Activated T-helper 1 cell treated with anti-CD3 and anti-CD28 coated beads, Interleukin-12 subunit alpha, Interleukin-12 subunit beta, Interleukin-2, Interleukin-4 antibody, amounts not matched to agents 30 ng/mL and 10 ng/mL and 1 ng/mL, durations not matched to agents 14 hours and 24 hours and 36 hours (primary cell): Measurements from ENCODE around the gene SESN3. TPM values are rescaled to one million over a fixed set of nuclear protein-coding genes. Genes with fewer than 3 reads are reported as not detected.
"Not testable (repeated sequence)": the region's sequence is repeated elsewhere in the genome, so short reads cannot be mapped to it uniquely, and the experiment has no call there.

ENCODE experiments used
- DNase-seq: peaks from one replicate; pipeline ENCODE4 v3.0.0; 2021; ENCODE audit warnings: low spot score
- H3K27ac Mint-ChIP-seq: one replicate; pipeline ENCODE4 v1.8.0; 2021; ENCODE audit warnings: mild to moderate bottlenecking, mixed read lengths
- H3K27me3 Mint-ChIP-seq: one replicate; pipeline ENCODE4 v1.8.0; 2022; ENCODE audit warnings: mild to moderate bottlenecking, moderate library complexity, mixed read lengths; ENCODE audit not compliant: insufficient read depth
- H3K36me3 Mint-ChIP-seq: one replicate; pipeline ENCODE4 v1.8.0; 2021; ENCODE audit warnings: low read depth, mixed read lengths
- H3K4me1 Mint-ChIP-seq: one replicate; pipeline ENCODE4 v1.8.0; 2021; ENCODE audit warnings: low read depth, mixed read lengths
- H3K4me3 Mint-ChIP-seq: one replicate; pipeline ENCODE4 v1.8.0; 2021; ENCODE audit warnings: mild to moderate bottlenecking, moderate library complexity, mixed read lengths
- H3K9me3 Mint-ChIP-seq: one replicate; pipeline ENCODE4 v1.8.0; 2021; ENCODE audit warnings: mixed read lengths
- intact Hi-C: fragments of 100-400 bp; cut with micrococcal nuclease; formaldehyde crosslinking; loops from one replicate; pipeline ENCODE4 v1.15.1; 2024
- total RNA-seq: library from RNA; stranded (reverse); gene quantifications from 2 replicates; pipeline ENCODE4 v1.2.3, GENCODE V29; 2022

Gene SESN3
- total RNA-seq, 1 donor from 2014 or later: 62.0 TPM

DNA sequence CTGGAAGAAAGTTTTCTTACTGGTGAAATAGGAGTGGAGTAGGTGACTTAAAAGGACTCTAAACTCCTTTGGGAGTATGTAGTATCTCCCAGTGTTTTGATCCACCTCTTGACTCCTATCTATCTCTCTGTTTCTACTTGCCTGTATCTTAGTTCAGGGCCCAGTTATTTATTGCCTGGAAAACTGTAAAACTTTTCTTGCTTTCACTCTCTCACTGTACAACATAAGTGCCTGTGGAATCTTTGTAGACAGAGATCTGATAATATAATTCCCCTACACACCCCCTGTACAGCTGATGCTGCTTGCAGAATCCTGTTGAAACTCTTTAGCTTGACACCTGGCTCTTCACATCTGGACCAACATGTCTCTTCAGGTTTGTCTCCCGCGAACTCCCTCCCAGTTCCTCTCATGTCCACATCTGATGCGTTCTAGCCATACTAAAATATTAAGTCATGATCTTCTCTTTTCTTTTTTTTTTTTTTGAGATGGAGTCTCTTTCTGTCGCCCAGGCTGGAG, 26.5 kb upstream of the SESN3 start:
- Mint-ChIP-seq H3K36me3 (no peaks in the 10 kb centered on the region), H3K9me3 (no peaks in the 10 kb centered on the region), H3K4me1 (peaks cover 37% of the 10 kb centered on the region), H3K4me3 (no peak overlapping the region), H3K27me3 (no peaks in the 10 kb centered on the region), H3K27ac (no peak overlapping the region)
- intact Hi-C loops: no loop called here
- no peak for DNase-seq

GRCh38 chr11:95256321-95256779, 25.3 kb upstream of the SESN3 start:
- intact Hi-C loops: no loop called here
- Mint-ChIP-seq H3K4me1 (peaks cover 42% of the 10 kb centered on the region), H3K27ac (no peak overlapping the region), H3K4me3 (no peak overlapping the region), H3K27me3 (no peaks in the 10 kb centered on the region), H3K9me3 (no peaks in the 10 kb centered on the region), H3K36me3 (peaks cover 1% of the 10 kb centered on the region)
- DNase-seq: no peak

DNA sequence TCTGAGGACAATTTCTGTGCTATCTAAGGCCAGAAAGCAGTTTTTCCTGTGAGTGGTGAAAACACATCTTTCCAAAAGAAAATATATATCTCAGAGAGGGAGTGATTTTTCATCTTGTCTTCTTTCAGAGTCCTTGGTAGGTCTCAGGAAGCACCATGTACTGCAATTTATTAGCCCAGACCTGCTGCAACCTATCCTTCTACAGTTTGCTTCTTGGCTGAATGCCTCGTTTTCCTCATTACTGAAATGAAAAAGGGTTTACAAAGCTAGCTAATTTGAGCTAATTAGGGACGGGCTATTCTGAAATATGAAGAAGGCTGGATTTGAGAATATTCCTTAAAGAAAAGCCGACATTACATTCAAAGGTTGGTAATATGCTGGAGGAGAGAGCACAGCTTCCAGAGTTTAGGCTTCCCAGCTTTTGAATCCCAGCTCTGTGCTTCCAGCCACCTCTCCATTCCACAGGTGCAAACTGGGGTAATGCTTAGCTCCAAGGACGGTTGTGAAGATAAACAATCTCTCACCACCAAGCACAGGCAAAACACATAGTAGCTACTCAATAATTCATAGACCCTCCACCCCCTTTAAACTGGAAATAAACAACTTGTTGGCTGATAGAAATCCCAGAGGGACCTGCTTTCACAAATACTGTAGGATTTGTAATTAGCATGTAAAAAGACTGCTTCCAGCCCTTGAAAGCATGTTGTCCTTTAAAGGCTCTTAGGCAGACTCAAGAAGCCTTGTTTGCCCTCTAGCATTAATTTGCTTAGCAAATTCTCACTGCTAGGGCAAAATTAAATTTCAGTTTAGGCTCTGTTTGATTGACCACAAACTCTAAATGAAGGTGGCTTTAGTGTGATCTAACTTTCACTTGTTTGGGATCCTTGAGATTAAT, 24.5 kb upstream of the SESN3 start:
- peaks cover 42% of the 10 kb centered on the region for H3K4me1 Mint-ChIP-seq
- H3K27me3 Mint-ChIP-seq: peaks cover 1% of the 10 kb centered on the region
- intact Hi-C loops: loop anchor here (2.0 kb wide), 1 partner anchor 81 kb away; no protein-coding TSS in a partner anchor
- no peak overlapping the region for H3K27ac Mint-ChIP-seq
- no peak for DNase-seq
- peaks cover 1% of the 10 kb centered on the region for H3K36me3 Mint-ChIP-seq
- H3K4me3 Mint-ChIP-seq: no peak overlapping the region
- no peaks in the 10 kb centered on the region for H3K9me3 Mint-ChIP-seq

DNA sequence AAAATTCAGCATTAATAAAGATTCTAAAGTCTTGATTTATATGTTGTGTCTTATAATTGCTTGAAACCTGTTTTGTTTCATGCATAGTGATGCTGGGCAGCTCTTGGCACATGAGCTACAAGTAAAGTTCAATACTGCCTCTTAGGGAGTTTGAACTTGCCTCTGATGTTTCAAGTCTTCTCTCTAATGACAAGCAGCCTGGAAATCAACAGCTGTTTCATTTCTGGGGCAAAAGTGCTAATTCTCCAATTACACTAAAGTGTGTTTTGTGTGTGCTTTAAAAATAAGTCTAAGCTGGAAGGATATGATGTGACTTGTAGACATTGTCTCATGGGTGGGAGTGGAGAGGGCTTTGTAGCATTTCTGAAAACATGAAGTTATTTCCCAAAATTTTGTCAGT, 23.7 kb upstream of the SESN3 start:
- intact Hi-C loops: loop anchor here (1.0 to 2.0 kb wide), 3 partner anchors 23 to 103 kb away; partner anchors contain the start of gene SESN3

DNA sequence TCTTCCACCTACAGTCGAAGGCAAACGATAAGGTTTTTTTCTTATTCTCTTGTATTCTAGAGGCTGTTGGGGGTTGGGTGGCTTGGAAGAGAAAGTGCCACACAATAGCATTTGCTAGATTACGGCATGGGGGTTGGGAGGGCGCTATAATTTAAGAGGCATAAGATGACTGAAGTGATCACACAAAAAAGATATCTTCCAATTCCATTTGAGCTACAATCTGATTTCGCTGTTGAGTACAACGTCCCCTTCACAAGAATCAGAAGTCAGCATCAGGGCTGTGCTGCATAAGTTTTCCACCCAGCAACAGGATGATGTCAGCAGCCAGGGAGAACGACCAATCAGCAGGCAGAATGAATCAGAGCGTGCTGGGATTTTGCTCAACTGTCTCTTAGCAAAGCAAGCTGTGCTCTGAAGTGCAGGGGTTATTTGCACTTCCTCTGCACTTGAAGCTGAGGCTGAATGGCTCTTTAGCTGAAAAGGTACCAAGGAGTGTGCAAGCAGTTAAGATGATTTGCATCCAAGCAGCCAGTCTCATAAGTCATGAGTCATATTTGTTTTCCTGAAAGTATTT, 23.2 kb upstream of the SESN3 start:
- Mint-ChIP-seq H3K4me1 (peaks cover 43% of the 10 kb centered on the region), H3K27ac (peak overlapping the region; percentile 80), H3K9me3 (no peaks in the 10 kb centered on the region), H3K27me3 (peaks cover 1% of the 10 kb centered on the region), H3K36me3 (peaks cover 1% of the 10 kb centered on the region), H3K4me3 (peak overlapping the region; percentile 81)
- peak; percentile 78 for DNase-seq
- intact Hi-C loops: loop anchor here (1.0 to 2.0 kb wide), 3 partner anchors 23 to 103 kb away; partner anchors contain the start of gene SESN3

More for the DNA sequence above, 23.7 kb upstream of the SESN3 start:
- Mint-ChIP-seq H3K27ac (no peak overlapping the region), H3K27me3 (peaks cover 1% of the 10 kb centered on the region), H3K36me3 (peaks cover 1% of the 10 kb centered on the region), H3K9me3 (no peaks in the 10 kb centered on the region), H3K4me1 (peaks cover 42% of the 10 kb centered on the region), H3K4me3 (peak overlapping the region; percentile 81)
- DNase-seq: no peak

DNA sequence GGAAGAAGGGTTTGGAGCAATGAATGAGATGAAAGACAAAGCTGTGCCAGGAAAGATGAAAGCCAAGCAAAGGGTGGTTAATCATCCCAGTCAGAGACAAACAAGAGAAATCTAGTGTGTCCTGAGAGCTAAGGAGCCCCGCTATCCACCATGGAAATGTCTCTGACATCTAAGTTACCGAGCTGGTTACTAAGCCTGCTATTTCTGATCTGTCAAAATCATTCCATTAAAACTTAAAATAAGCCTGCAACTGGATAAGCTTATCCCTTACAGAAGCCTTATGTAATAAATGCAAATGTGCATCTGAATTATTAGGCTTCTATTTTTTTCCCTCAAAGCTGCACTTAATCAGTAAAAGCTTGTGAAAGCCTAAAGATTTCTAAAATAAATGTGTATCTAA, 22.1 kb upstream of the SESN3 start:
- Mint-ChIP-seq H3K9me3 (no peaks in the 10 kb centered on the region), H3K4me1 (peaks cover 50% of the 10 kb centered on the region), H3K27ac (no peak overlapping the region), H3K36me3 (peaks cover 1% of the 10 kb centered on the region), H3K4me3 (no peak overlapping the region), H3K27me3 (peaks cover 7% of the 10 kb centered on the region)
- no peak for DNase-seq
- intact Hi-C loops: no loop called here

DNA sequence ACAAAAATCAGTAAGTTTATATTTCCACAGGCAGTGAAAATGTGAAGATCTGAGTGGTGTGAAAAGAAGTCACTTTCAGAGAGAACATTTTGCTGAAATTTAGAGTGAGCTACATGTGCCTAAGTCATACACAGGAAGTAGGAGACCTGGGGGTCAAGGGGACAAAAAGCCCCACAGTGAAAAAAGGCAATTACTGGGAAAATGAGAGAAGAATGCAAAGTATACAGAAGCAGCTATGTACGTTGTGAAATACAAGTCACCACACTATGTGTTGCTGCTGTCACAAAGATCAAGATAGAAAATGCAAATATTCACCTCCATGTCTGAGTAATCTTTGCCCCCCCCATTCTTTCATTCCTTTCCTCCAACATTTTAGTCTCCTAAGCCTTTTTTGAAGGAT, 21.6 kb upstream of the SESN3 start:
- peaks cover 50% of the 10 kb centered on the region for H3K4me1 Mint-ChIP-seq

DNA sequence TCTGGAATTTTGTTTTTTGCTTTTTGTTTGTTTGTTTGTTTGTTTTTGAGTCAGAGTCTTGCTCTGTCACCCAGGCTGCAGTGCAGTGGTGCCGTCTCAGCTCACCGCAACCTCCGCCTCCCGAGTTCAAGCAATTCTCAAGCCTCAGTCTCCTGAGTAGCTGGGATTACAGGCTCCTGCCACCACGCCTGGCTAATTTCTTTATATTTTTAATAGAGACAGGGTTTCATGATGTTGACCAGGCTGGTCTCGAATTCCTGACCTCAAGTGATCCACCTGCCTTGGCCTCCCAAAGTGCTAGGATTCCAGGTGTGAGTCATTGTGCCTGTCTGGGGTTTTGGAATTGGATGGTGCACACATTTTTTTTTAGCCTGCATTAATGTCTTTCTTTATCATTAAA, 20.9 kb upstream of the SESN3 start:
- H3K36me3 Mint-ChIP-seq, H3K9me3 Mint-ChIP-seq, H3K27me3 Mint-ChIP-seq, DNase-seq, intact Hi-C loops, H3K4me3 Mint-ChIP-seq, H3K27ac Mint-ChIP-seq: not testable (repeated sequence)
- peaks cover 50% of the 10 kb centered on the region for H3K4me1 Mint-ChIP-seq

More for the DNA sequence above, 21.6 kb upstream of the SESN3 start:
- Mint-ChIP-seq H3K27me3 (peaks cover 7% of the 10 kb centered on the region), H3K4me3 (no peak overlapping the region), H3K9me3 (no peaks in the 10 kb centered on the region), H3K27ac (no peak overlapping the region), H3K36me3 (peaks cover 1% of the 10 kb centered on the region)
- intact Hi-C loops: no loop called here
- no peak for DNase-seq

DNA sequence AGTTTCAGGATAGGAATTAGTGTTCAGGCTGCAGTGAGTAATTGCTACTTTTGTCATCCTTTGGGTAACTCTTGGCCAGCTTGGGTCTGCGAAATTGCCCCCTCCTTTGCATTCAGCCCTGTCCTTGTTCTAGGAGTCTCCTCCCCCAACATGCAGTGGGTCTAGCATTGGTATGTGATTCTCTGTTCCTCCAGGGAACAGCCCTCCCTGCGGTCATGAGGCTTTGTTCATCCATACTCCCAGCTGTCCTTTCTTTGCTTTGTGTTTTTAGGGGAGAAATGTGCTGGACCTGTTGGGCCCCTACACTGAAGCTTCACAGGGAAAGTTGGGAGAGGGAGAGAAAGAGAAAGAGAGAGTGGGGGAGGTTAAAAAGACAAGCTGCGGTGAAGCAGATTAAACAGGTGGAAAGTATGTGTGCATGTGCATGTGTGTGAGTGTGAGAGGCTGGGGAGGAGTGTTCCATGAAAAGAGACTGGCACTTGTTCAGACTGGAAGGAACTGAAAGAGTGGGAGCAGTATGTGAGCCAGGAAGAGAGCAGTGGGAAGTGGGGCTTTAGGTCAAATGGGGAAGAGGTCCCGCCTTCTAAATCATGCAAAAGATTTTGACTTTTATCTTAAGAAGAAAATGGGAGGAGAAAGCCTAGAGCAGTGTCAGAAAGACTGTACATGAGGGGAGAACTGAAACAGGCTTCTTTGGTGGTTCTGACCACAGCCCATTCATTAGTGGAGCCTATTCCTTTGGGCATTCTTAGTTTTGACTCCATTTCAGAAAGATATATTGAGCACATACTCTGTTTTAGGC, 17.9 kb upstream of the SESN3 start:
- peaks cover 1% of the 10 kb centered on the region for H3K36me3 Mint-ChIP-seq
- no peak for DNase-seq
- peaks cover 7% of the 10 kb centered on the region for H3K27me3 Mint-ChIP-seq
- H3K4me1 Mint-ChIP-seq: peaks cover 31% of the 10 kb centered on the region
- no peak overlapping the region for H3K4me3 Mint-ChIP-seq
- intact Hi-C loops: no loop called here
- H3K9me3 Mint-ChIP-seq: no peaks in the 10 kb centered on the region
- peak overlapping the region; percentile 72 for H3K27ac Mint-ChIP-seq

DNA sequence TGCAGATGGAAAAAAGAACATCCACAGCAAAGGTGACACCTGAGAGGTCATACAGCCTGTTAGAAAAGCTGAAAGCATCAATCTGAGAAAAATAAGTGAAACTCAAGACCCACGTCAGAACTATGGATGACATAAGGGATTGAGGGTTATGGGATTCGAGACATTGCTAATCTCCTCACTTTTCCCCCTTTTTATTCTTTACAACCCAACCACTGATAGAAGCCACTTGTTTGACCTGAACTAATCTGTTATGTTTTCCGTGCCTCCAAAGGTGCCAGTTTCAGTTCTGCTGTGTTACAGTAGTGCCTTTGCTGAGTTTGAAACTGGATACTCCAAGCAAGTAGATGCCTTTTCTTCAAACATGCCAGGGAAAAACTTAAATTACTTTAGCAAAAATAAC, 16.9 kb upstream of the SESN3 start:
- Mint-ChIP-seq H3K4me1 (peaks cover 23% of the 10 kb centered on the region), H3K4me3 (no peak overlapping the region), H3K36me3 (peaks cover 1% of the 10 kb centered on the region), H3K9me3 (no peaks in the 10 kb centered on the region), H3K27me3 (peaks cover 7% of the 10 kb centered on the region), H3K27ac (no peak overlapping the region)
- no peak for DNase-seq
- intact Hi-C loops: no loop called here

DNA sequence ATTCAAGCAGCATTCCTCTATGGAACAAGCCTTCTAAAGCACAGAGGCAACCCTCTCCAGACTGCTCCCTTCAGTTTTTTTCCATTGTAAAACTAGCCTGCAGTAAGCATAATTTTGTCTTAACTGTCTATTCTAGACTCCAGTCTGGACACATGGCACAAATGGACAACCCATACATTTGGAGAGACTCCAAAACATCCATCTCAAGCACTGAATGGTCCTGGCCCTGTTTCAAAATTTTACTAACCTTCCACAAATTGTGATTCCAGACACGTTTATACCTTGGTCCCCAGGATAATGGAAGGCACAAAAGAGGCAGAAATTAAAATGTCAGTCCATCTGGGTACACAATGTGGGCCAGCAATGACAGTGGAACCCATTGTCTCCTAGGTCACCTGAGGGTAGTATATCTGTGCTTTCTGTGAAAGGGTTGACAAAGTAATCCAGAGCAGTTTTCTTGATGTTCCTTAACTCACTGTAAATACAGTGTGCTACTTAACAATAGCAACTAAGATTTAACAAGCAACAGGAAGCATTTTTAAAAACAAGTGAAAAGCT, 16.2 kb upstream of the SESN3 start:
- Mint-ChIP-seq H3K4me3 (no peak overlapping the region), H3K36me3 (peaks cover 1% of the 10 kb centered on the region), H3K4me1 (peaks cover 16% of the 10 kb centered on the region), H3K27ac (no peak overlapping the region), H3K27me3 (peaks cover 9% of the 10 kb centered on the region), H3K9me3 (no peaks in the 10 kb centered on the region)
- intact Hi-C loops: no loop called here
- DNase-seq: no peak

DNA sequence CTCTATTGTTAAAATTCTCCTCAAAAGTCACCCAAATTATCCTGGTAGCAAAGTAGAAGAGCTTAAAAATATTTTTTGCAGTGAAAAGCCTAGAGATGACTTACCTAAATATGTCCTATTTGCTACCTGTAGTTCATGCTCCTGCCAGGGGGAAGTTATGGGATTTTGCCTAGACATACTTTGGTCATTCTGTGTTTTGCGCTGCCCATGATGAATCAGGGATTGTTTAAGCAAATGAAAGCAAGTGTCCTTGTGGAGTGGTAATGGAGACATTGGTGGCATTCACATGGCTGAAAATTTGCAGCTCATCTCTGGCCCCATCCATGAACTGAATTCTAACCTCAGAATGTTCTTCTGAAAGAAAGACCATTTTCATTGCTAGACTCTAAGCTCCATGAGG, 14.6 kb upstream of the SESN3 start:
- no peak overlapping the region for H3K27ac Mint-ChIP-seq

More for the DNA sequence above, 14.6 kb upstream of the SESN3 start:
- peaks cover 14% of the 10 kb centered on the region for H3K4me1 Mint-ChIP-seq
- intact Hi-C loops: no loop called here
- H3K36me3 Mint-ChIP-seq: no peaks in the 10 kb centered on the region
- no peaks in the 10 kb centered on the region for H3K9me3 Mint-ChIP-seq
- no peak overlapping the region for H3K4me3 Mint-ChIP-seq
- DNase-seq: no peak
- peaks cover 8% of the 10 kb centered on the region for H3K27me3 Mint-ChIP-seq
